Hematopoietic multipotent progenitor cell treated with erythropoietin and hydrocortisone succinate and interleukin-3 and kit ligand, for 17 days (in vitro differentiated cells): ENCODE data around the gene INTS1.

Source experiments
- DNase-seq: peaks from one replicate; pipeline ENCODE4 v3.0.0-alpha.2; 2015; ENCODE audit warnings: low spot score

Gene INTS1

GRCh38 chr7:1431634-1432380, 72.4 kb downstream of the INTS1 start:
- DNase-seq: no peak

GRCh38 chr7:1431226-1431625, 73.0 kb downstream of the INTS1 start:
- DNase-seq: no peak

- no peak for DNase-seq
Observed at GRCh38 chr7:1430056-1430845, 73.9 kb downstream of the INTS1 start.

GRCh38 chr7:1428941-1429501, 75.2 kb downstream of the INTS1 start:
- no peak for DNase-seq

GRCh38 chr7:1427064-1427657, 77.0 kb downstream of the INTS1 start:
- DNase-seq: no peak

- no peak for DNase-seq
Observed at GRCh38 chr7:1426474-1426873, 77.7 kb downstream of the INTS1 start.

- no peak for DNase-seq
Observed at GRCh38 chr7:1425292-1426136, 78.7 kb downstream of the INTS1 start.

- DNase-seq: no peak
Observed at GRCh38 chr7:1424041-1424440, 80.1 kb downstream of the INTS1 start.

GRCh38 chr7:1423264-1423811, 80.9 kb downstream of the INTS1 start:
- no peak for DNase-seq

- no peak for DNase-seq
Observed at GRCh38 chr7:1422512-1423263, 81.5 kb downstream of the INTS1 start.

GRCh38 chr7:1421946-1422345, 82.2 kb downstream of the INTS1 start:
- no peak for DNase-seq

- DNase-seq: no peak
Observed at GRCh38 chr7:1421020-1421790, 83.0 kb downstream of the INTS1 start.
